ENCODE data around the gene STRAP.

STRAP gene, protein sequence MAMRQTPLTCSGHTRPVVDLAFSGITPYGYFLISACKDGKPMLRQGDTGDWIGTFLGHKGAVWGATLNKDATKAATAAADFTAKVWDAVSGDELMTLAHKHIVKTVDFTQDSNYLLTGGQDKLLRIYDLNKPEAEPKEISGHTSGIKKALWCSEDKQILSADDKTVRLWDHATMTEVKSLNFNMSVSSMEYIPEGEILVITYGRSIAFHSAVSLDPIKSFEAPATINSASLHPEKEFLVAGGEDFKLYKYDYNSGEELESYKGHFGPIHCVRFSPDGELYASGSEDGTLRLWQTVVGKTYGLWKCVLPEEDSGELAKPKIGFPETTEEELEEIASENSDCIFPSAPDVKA

GRCh38 chr12:15882118-15882971 lies at the start of gene STRAP:
STRAP (plus strand) TSS chr12:15882387; CDS start chr12:15882708, 321 bp downstream.
- peak; percentile 98 for DNase-seq

DNA sequence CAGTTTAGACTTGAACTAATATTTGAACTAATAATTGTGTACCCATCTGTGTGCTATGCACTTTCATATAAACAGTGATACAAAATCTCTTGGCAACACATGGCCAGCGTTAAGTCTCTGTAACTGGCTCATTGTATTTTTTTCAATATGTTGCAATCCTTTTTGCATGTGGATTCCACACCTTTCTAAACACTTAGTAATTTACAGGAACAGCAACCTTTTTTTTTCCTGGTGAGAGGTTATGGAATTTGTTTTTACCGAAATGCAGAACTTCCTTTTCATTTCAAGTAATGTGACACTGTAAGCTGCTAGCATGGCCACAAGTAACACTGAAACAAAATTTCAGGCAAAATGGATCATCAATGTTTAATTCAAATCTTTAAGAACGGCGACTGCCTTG lies 47.6 kb upstream of the STRAP start:
- DNase-seq: no peak

DNA sequence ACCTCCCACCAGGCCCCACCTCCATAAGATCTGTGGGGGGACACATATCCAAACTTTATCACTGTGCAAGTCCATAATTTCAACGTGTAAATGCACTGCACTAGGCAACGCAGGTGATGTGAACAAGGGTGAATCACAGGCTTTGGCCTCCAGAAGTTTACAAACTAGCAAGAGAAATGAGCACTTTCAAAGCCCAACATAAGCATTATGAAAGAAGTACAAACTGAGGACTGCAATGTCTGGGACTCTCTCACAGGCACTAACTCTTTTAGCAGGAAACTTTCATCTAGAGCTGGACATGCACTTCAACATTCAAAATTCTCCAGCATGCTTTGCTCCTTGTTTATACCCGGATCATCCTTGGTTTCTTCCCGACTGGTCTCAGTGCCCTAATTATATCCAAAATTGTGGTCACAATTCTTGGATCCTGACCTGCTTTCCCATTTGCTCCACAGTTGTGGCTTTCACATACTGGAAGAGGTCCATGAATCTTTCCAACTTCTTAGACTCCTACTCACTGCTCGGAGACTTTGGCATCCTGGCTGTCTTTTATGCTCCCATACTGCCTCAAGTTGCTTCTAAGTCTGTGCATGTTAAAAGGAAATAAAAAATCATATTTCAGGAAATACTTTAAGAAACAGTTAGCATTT lies 44.9 kb upstream of the STRAP start:
- no peak for DNase-seq

DNA sequence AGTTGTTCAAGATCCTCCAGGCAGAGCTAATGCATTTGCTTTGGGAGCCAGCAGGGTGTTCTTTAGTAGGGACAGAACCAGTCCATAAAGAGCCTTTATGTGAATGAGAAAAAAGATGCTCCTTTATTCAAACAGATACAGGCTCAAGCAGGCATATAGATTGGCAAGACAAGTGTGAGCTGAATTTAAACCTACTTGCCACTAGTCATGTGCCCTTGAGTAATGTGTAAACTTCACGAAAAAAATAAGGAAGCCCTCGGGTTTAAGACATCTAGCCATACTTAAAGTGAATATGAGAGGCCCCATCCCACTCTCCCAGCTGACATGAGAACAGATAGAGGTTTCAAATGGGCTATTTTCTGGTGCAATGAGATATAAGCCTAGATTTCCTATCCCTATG lies 43.1 kb upstream of the STRAP start:
- no peak for DNase-seq

GRCh38 chr12:15839682-15840081 lies 42.5 kb upstream of the STRAP start:
- DNase-seq: no peak

GRCh38 chr12:15842108-15842507 lies 40.1 kb upstream of the STRAP start:
- no peak for DNase-seq

- DNase-seq: no peak
Measured at GRCh38 chr12:15846887-15847286, 35.3 kb upstream of the STRAP start.

GRCh38 chr12:15848606-15849005 lies 33.6 kb upstream of the STRAP start:
- DNase-seq: no peak

DNA sequence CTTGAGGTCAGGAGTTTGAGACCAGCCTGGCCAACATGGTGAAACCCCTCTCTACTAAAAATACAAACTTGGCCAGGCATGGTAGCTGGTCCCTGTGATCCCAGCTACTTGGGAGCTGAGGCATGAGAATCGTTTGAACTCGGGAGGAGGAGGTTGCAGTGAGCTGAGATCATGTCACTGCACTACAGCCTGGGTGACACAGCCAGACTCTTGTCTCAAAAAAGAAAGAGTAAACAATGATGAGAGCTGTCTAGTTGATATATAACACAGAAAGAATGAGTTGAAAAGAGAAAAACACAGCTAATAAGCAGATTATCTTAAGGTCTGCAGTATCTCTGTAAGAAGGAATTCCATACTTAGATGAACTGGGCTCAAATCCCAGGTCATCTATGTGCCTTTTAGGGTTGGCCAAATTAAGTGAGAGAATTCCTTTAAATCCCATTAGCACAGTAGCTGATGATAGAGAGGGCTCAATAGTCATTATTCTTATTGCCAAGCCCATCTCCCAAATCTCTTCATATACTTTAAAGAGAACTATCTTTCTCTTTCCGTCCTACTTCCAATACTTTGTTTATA lies 31.1 kb upstream of the STRAP start:
- DNase-seq: no peak

DNA sequence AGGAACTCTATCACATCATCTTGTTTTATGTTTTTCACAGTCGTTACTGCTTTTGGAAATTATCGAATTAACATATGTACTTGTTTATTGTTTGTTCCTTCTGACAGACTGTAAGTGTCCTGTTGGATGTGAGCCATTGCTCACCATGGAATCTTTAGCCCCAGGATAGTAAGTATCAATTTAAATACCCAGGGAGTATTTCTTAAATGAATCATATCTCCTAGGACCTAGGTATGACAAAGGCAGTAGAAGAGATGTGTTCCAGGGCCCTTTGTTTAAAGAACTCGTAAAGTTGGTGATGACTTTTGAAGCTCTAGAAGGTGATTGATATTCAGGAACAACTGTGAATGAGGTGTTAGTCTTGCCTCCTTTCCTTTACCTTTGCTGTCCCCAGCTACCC lies 30.3 kb upstream of the STRAP start:
- DNase-seq: no peak

DNA sequence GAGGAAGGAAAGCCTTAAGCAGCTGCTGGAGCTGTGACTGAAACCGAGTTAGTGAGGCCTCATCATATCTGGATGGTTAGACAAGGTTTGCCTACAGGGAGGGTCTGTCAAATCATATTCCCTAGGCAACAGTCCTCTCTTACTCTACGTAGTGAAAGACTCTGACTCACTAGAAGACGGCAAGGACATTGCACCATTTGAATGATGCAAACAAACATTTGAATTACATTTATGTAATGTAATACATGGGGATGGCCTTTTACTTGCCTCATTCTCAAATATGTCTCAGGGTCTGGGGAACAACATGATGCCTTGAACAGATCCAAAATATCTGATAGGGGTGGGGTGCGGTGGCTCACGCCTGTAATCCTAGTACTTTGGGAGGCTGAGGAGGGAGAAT lies 29.8 kb upstream of the STRAP start:
- DNase-seq: no peak

GRCh38 chr12:15853877-15854276 lies 28.3 kb upstream of the STRAP start:
- DNase-seq: no peak

DNA sequence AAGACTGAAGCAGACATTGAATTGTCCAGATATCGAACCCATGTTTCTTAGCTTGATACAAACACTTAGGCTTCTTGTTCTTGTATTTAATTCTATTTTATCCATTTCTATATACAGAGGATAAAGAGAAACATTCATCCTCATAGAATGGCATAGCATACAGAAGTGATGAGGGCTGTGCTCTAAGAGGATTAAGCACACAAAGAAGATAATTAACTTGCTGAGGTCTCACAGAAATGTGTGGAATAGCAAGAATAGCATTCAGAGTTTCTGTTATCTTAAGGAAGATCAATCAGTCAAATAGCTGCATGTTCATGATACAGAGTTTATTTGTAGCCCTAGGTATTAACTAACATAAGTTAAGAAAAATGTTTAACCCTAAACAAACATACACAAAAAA lies 27.3 kb upstream of the STRAP start:
- no peak for DNase-seq

- DNase-seq: no peak
Measured at GRCh38 chr12:15855646-15856045, 26.5 kb upstream of the STRAP start.

GRCh38 chr12:15856097-15856982 lies 25.8 kb upstream of the STRAP start:
- no peak for DNase-seq

GRCh38 chr12:15858353-15858752 lies 23.8 kb upstream of the STRAP start:
- DNase-seq: no peak

- no peak for DNase-seq
Measured at GRCh38 chr12:15859116-15859515, 23.1 kb upstream of the STRAP start.

- no peak for DNase-seq
Measured at GRCh38 chr12:15861404-15861803, 20.8 kb upstream of the STRAP start.

- DNase-seq: no peak
Measured at GRCh38 chr12:15862840-15863239, 19.3 kb upstream of the STRAP start.

DNA sequence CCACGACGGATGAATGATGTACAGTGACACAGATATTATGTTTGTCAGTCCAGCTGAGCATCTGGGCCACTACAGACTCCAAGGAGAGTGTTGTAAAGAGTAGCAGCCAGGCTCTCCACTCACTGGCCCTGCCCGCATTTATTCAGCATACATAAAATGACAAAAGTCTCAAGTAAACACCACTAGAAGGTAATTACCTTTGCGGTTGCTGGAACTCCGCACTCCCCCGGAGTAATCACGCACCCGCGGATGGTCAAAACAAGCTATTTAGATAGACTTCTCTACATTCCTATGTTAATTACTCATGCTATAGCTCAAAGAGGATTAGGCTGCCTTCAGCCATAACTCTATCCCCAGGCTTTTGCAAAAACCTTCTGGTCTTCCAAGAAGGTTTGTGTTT lies 18.8 kb upstream of the STRAP start:
- DNase-seq: no peak

- DNase-seq: no peak
Measured at GRCh38 chr12:15863984-15864383, 18.2 kb upstream of the STRAP start.

GRCh38 chr12:15868186-15868585 lies 14.0 kb upstream of the STRAP start:
- DNase-seq: no peak
